Measurements from ENCODE around the gene COQ5. TPM values are rescaled to one million over a fixed set of nuclear protein-coding genes. Genes with fewer than 3 reads are reported as not detected.
A peak's percentile ranks its signal among the peaks of the same experiment; 100 is the strongest.

Gene COQ5
- total and polyA plus RNA-seq, 2 of the 4 experiments (the other 2 are of a cell fraction) = 21.6 to 25.1 TPM

- TF ChIP-seq SMC3 (IDR thresholded peaks at IDR 0.05; ENCODE audit: low read depth, low read length) = peak; percentile 40; the same call in 1 of the 2 replicates
- TF ChIP-seq POLR2A (IDR thresholded peaks at IDR 0.05; ENCODE audit: low read depth, low read length) = no peak
These were observed 62.2 kb downstream of the COQ5 start (continued) for GRCh38 chr12:120466560-120467315.

- H3K18ac ChIP-seq (ENCODE audit: low read depth, low read length) = no peak overlapping the region
- dilution Hi-C loops (cut with HindIII; ENCODE audit: low sequenced_read_pairs, unreplicated experiment) = no loop called here
- BruUV-seq (replicated peaks) = no TSS peak
- intact Hi-C loops (cut with micrococcal nuclease) = no loop called here
- H3K4me3 ChIP-seq (ENCODE audit: insufficient read depth, low read depth, low read length) = no peak overlapping the region
- DNase-seq (no peak), ATAC-seq (ENCODE audit: low read depth) (no peak)
- no peak overlapping the region for H2BK20ac ChIP-seq (ENCODE audit: low read depth, low read length)
- no peak overlapping the region for H2AFZ ChIP-seq (replicated peaks; ENCODE audit: low read length, poor library complexity)
- H3K9me1 ChIP-seq (ENCODE audit: insufficient read depth, low read length) = no peaks in the 10 kb centered on the region
- peaks cover 43% of the 10 kb centered on the region for H3K36me3 ChIP-seq (ENCODE audit: control insufficient read depth, insufficient read depth, low read length)
- H2AK9ac ChIP-seq (replicated peaks; ENCODE audit: low read depth, low read length, poor library complexity) = no peak overlapping the region
- H3K27me3 ChIP-seq (ENCODE audit: control insufficient read depth, insufficient read depth, low read length) = no peaks in the 10 kb centered on the region
- POLR2A ChIA-PET (ENCODE audit: unreplicated experiment) = no interaction called here
- in situ Hi-C loops (cut with MboI; ENCODE audit: low sequenced_read_pairs) = no loop called here
- H4K91ac ChIP-seq (ENCODE audit: insufficient read depth, low read depth, low read length) = no peak overlapping the region
- H2BK5ac ChIP-seq (ENCODE audit: low read depth, low read length, poor library complexity, severe bottlenecking) = no peak overlapping the region
- no peak overlapping the region for H3K14ac ChIP-seq (replicated peaks; ENCODE audit: low read depth, low read length)
- no peak overlapping the region for H3K9ac ChIP-seq (ENCODE audit: low read depth, low read length)
- peaks cover 4% of the 10 kb centered on the region; the same call in 1 of the 2 replicates for H3K4me1 ChIP-seq (ENCODE audit: control insufficient read depth, insufficient read depth, low read length)
- H4K8ac ChIP-seq (ENCODE audit: low read depth in 2 of 2, low read length in 2 of 2) = no peak overlapping the region
- H2AK5ac ChIP-seq (ENCODE audit: low read depth, low read length) = no peak overlapping the region
- H4K20me1 ChIP-seq (ENCODE audit: insufficient read depth, low read length) = peaks cover 52% of the 10 kb centered on the region
- CTCF ChIA-PET = interaction anchor here (0.6 to 0.7 kb wide), 2 partner anchors 18 to 149 kb away, joined by 3 to 4 read pairs; no protein-coding TSS in a partner anchor
- no peak overlapping the region for H3K4ac ChIP-seq (ENCODE audit: low read depth, low read length)
- H3K27ac ChIP-seq (ENCODE audit: insufficient read depth, low read length) = no peak overlapping the region
- no peak overlapping the region for H2BK15ac ChIP-seq (ENCODE audit: low read depth, low read length)
- no peak overlapping the region for H2BK120ac ChIP-seq (ENCODE audit: low read depth, low read length)
- H3K23ac ChIP-seq (ENCODE audit: low read depth, low read length) = no peak overlapping the region
- WGBS, 2 experiments (ENCODE audit: extremely low coverage in 2 of 2, insufficient read length in 1 of 2) = no CpG with 5 or more reads among the region's 5 CpGs
- H3K4me2 ChIP-seq (ENCODE audit: low read depth, low read length) = no peak overlapping the region
- H3K9me3 ChIP-seq (ENCODE audit: control insufficient read depth, insufficient read depth, low read length) = no peaks in the 10 kb centered on the region
- peaks cover 37 to 68% of the 10 kb centered on the region in 2 experiments for H3K79me1 ChIP-seq (ENCODE audit: low read depth in 1 of 2, low read length in 2 of 2)
- no peak overlapping the region for H3K56ac ChIP-seq (ENCODE audit: extremely low read depth, insufficient read depth, low read length)
- H4K5ac ChIP-seq (ENCODE audit: low read depth, low read length) = no peak overlapping the region
- TF ChIP-seq RCOR1 (IDR thresholded peaks at IDR 0.05; ENCODE audit: insufficient replicate concordance, low read length) (no peak), MAZ (IDR thresholded peaks at IDR 0.05; ENCODE audit: borderline replicate concordance, low read depth, low read length) (no peak), CEBPB (IDR thresholded peaks at IDR 0.05; ENCODE audit: low read depth, low read length) (no peak), MXI1 (IDR thresholded peaks at IDR 0.05; ENCODE audit: borderline replicate concordance, low read depth, low read length) (no peak), POLR2A (IDR thresholded peaks at IDR 0.05; ENCODE audit: low read depth, low read length) (no peak), SMC3 (IDR thresholded peaks at IDR 0.05; ENCODE audit: low read depth, low read length) (no peak), CTCF (conservative IDR thresholded peaks at IDR 0.05; ENCODE audit: low read depth, low read length) (no peak), BHLHE40 (IDR thresholded peaks at IDR 0.05; ENCODE audit: low read depth, low read length) (no peak), ELK1 (IDR thresholded peaks at IDR 0.05; ENCODE audit: borderline replicate concordance, low read depth, low read length) (no peak), CHD1 (IDR thresholded peaks at IDR 0.05; ENCODE audit: low read depth, low read length) (no peak), RFX5 (IDR thresholded peaks at IDR 0.05; ENCODE audit: low read depth, low read length) (no peak), FOS (IDR thresholded peaks at IDR 0.05; ENCODE audit: low read depth, low read length) (no peak)
These were observed 63.2 kb downstream of the COQ5 start for GRCh38 chr12:120465756-120466155.
